ENCODE data around the gene FAM222A.

The FAM222A gene

GRCh38 chr12:109737126-109737525 lies 23.5 kb downstream of the FAM222A start:
- DNase-seq (ENCODE audit: low read depth in 2 of 2, low spot score in 1 of 2) = no peak

GRCh38 chr12:109737631-109738030 lies 24.0 kb downstream of the FAM222A start:
- DNase-seq (ENCODE audit: low read depth in 2 of 2, low spot score in 1 of 2) = no peak

DNA sequence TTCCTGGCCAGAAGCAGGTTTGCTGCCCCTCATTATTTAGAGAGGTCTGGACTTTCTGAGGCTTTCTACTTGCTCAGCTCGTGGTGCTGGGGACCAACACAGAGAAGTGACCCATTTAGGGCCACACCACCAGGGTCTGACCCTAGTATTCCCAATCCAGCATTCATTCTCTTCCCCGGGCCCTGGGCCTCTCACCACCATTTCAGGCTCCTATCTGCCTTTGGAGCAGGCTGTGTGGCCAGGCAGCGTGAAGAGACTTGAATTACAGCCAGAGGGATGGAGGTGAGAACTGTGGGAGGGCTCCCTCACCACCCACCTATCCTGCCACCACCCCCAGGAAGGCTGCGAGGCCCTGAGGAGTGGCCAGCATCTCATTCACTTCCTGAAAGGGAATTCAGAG lies 24.6 kb downstream of the FAM222A start:
- no peak for DNase-seq (ENCODE audit: low read depth in 2 of 2, low spot score in 1 of 2)

GRCh38 chr12:109738878-109739665 lies 25.4 kb downstream of the FAM222A start:
- DNase-seq (ENCODE audit: low read depth in 2 of 2, low spot score in 1 of 2) = no peak

GRCh38 chr12:109739747-109740693 lies 26.4 kb downstream of the FAM222A start:
- no peak for DNase-seq (ENCODE audit: low read depth in 2 of 2, low spot score in 1 of 2)

- DNase-seq (ENCODE audit: low read depth in 2 of 2, low spot score in 1 of 2) = no peak
Observed at GRCh38 chr12:109740694-109741245, 27.1 kb downstream of the FAM222A start.

DNA sequence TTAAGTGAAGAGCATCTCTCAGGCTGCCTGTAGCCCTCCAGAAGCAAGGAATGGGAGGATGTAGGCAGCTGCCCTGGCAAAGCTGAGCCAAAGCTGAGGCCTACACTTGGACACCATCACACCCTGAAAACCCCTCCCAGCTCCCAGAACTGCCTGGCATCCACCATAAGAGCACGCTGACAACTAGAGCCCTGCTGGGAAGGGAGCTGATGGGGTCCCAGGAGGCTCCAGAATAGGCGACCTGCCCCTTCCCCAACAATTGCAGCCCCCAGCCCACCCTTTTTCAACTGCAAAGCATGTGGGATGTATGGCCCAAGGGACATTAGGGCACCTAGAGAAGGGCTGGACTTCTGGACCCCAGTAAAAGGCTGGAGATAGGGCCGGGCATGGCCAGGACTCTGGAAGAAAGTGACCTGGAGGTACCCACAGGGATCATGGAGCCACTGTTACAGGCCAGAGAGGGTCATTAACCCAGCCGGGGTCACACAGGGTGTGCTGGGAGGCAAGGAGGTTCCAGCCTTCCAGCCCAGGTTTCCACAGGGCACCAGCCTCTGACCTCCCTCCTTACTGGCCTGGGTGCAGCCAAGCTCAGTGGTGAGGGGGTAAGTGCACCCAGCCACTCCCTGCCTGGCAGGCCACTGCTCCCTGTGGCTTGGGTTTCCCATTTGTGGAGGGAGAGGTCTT lies 27.8 kb downstream of the FAM222A start:
- DNase-seq (ENCODE audit: low read depth in 2 of 2, low spot score in 1 of 2) = no peak

DNA sequence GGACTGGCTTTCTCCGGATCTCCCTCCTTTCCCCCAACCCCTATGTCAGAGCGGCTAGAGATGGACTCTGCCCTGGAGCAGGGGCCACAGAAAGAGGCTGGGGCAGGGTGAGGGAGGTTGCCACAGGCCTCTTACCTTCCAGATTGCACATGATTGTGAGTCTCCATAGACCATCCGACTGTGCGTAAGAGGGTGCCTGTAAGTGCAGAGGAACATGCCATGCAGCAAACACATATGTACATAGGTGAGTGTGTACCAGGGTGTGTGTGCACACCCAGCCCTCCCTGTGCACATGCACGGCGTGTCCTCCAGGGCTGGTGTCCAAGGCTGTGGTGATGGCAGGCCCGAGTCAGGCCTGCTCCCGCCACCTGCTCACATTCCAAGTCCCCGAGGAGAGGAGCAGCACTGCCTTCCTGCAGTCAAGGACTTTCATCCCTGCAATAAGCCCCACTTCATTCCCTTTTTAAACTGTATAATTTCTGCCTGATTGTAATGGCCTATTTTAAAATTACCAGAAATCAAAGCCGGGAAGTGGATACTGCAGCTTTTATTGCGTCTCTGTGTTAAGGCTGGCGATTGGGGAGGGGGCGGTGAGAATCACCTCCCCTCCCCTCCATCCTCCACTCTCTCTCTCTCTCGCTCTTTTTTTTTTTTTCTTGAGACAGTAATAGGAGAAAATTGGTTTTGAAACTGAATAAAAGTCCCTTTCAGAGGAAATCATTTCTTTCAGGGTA lies 28.5 kb downstream of the FAM222A start:
- no peak for DNase-seq (ENCODE audit: low read depth in 2 of 2, low spot score in 1 of 2)

DNA sequence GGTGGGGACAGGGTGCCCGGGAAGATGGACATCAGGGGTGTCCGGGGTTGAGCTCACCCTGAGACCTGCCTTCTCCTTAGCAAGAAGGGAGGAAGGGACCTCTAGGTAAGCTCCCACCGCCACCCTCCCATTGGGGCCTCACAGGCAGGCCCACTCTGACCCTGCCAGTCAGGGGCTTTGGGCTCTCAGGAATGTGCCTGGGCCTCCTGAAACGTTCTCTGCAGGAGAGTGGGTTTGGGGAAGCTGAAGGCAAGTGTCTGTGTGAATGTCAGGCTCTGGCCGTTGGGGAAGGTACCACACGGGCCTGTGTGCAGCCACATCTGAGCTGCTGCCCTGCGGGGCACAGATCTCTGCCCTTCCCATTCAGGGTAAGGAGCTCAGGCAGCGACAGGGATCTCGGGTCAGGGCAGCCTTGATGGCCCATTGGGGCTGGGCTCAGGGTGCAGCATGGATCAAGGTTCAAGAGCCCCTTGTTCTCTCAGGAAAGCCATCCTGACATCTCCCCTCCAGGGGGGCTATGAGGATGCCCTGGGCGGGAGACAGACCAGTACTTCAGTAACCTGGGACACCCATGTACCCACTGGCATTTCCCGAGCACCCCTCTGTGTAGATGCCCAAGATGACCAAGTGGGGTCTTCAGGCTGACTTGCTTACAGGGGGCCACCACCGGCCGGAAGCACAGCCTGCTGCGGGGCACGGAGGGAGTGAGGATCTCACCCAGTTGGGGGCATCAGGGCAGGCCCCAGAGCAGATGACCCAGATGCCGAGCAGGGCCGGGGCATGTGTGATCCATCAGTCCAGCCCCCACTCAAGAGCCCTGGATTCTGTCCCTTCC lies 29.7 kb downstream of the FAM222A start:
- DNase-seq (ENCODE audit: low read depth in 2 of 2, low spot score in 1 of 2) = no peak

- DNase-seq (ENCODE audit: low read depth in 2 of 2, low spot score in 1 of 2) = no peak
Observed at GRCh38 chr12:109744026-109744425, 30.4 kb downstream of the FAM222A start.

GRCh38 chr12:109744986-109745942 lies 31.6 kb downstream of the FAM222A start:
- no peak for DNase-seq (ENCODE audit: low read depth in 2 of 2, low spot score in 1 of 2)

- no peak for DNase-seq (ENCODE audit: low read depth in 2 of 2, low spot score in 1 of 2)
Observed at GRCh38 chr12:109752117-109753053, 38.8 kb downstream of the FAM222A start.

DNA sequence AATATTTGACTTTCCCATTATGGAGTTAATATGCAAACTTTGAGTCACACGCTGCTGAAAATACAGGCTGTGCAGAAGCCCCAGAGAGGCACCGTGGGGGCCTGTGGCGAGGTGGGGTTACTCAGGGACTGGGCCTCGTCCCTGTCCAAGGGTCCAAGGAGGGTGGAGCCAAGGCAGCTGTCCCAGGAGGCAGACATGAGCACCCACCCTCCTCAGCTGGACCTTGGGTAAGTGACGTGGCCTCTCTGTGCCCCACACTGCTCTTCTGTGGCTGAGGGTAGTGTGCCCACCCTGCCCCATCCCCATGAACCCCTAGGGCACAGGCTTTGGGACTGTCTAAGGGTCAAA lies 39.4 kb downstream of the FAM222A start:
- no peak for DNase-seq (ENCODE audit: low read depth in 2 of 2, low spot score in 1 of 2)

GRCh38 chr12:109753959-109754358 lies 40.3 kb downstream of the FAM222A start:
- DNase-seq (ENCODE audit: low read depth in 2 of 2, low spot score in 1 of 2) = no peak

DNA sequence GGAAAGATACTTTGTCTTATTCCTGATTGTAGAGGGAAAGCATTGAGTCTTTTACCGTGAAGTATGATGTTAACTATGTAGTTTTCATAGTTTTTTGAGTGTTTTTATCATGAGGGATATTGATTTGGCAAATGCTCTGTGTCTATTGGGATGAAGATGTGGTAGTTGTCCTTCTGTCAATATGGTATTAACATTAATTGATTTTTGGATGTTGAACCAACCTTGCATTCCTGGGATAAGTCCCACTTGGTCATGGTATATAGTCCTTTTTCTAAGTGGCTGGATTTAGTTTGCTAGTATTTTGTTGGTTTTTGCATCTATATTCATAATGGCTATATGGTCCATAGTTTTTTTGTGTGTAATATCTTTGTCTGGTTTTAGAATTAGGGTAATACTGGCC lies 42.8 kb downstream of the FAM222A start:
- DNase-seq (ENCODE audit: low read depth in 2 of 2, low spot score in 1 of 2) = no peak

DNA sequence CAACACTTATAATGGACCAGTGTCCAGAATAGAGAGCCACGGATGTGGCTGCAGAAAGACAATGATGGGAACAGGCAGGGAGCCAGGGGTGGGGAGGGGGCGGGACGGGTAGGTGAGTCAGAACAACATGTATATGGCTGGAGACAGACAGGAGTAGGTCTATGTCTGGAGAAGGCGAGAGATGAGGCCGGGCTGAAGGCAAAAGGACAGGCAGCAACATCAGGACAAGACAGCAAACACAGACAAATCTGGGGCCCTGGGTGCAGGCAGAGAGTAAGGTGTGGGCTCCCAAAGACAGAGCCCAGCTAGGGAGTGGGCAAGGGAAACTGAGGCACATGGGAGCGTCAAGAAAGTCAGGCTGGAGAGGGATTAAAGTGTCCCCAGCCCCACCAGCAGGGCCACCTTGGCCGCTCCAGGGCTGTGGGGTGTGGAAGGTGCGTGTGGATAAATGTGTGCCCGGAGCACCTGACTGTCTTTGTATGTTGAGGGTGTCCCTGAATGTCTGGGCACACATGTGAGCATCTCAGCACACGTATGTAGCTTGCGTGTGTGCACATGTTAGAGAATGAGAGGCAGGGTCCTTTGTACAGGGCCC lies 44.1 kb downstream of the FAM222A start:
- DNase-seq (ENCODE audit: low read depth in 2 of 2, low spot score in 1 of 2) = no peak

All from stimulated activated CD8-positive, alpha-beta memory T cell treated with anti-CD3 and anti-CD28 coated beads, Interleukin-4, amount 100 ng/mL, for 1 hour (primary cell).